K562 (cell line): ENCODE results near the gene SPI1. TPM values are rescaled to one million over a fixed set of nuclear protein-coding genes. Genes with fewer than 3 reads are reported as not detected.

Source experiments
- ARHGAP35 ChIP-seq: fragments of 450-650 bp; IDR thresholded peaks from 2 replicates; pipeline ENCODE4 v1.6.1; 2018; ENCODE audit not compliant: partially characterized antibody
- ASH1L ChIP-seq: fragments of 450-650 bp; IDR thresholded peaks from 2 replicates; pipeline ENCODE4 v1.6.1; 2018; ENCODE audit warnings: borderline replicate concordance, mild to moderate bottlenecking, low read depth; ENCODE audit not compliant: partially characterized antibody
- BMI1 ChIP-seq: fragments of 150-350 bp; IDR thresholded peaks from 2 replicates; pipeline ENCODE4 v1.6.1; 2014; ENCODE audit warnings: low read length
- KLF1 ChIP-seq: fragments of 450-650 bp; IDR thresholded peaks from 2 replicates; pipeline ENCODE4 v1.6.1; 2016; ENCODE audit warnings: missing genetic modification characterization, missing compliant biosample characterization
- MEF2A ChIP-seq: IDR thresholded peaks from 2 replicates; pipeline ENCODE4 v1.6.1; 2011; ENCODE audit warnings: low read depth, mild to moderate bottlenecking, low read length, moderate library complexity; ENCODE audit not compliant: control insufficient read depth
- SUPT5H ChIP-seq: fragments of 450-650 bp; IDR thresholded peaks from 2 replicates; pipeline ENCODE4 v1.6.1; 2016
- TSC22D4 ChIP-seq: fragments of 450-650 bp; IDR thresholded peaks from 2 replicates; pipeline ENCODE4 v1.6.1; 2016; ENCODE audit warnings: missing genetic modification characterization, missing biosample characterization, control low read depth
- ZNF140 ChIP-seq: fragments of 250-450 bp; sonication (Bioruptor Pico); IDR thresholded peaks from 2 replicates; pipeline ENCODE4 v1.8.0; 2021; ENCODE audit warnings: moderate library complexity, mild to moderate bottlenecking, inconsistent platforms
- ZNF197 ChIP-seq: fragments of 200-800 bp; sonication (Bioruptor generic); IDR thresholded peaks from 2 replicates; pipeline ENCODE4 v1.6.1; 2016; ENCODE audit warnings: low read depth, missing genetic modification characterization, missing compliant biosample characterization
- polyA plus RNA-seq, 8 experiments: library from polyadenylated mRNA; depleted of rRNA in 4 of 8; stranded (reverse) in 5 of 8; unstranded in 3 of 8; fragments of >200 nt; fragmentation: Nextera tagmentation in 2 of 8; fragmentation: Illumina TruSeq in 1 of 8; extraction: Ambion mirVana in 2 of 8; extraction: Trizol in 1 of 8; gene quantifications; 2 replicates each; pipeline versions ENCODE4 v1.2.1 to v1.2.3, GENCODE V29; 2011 to 2014; ENCODE audit warnings: inconsistent platforms in 1 of 8, missing spikeins in 1 of 8
- total RNA-seq, 7 experiments: library from RNA; depleted of rRNA in 6 of 7; stranded (reverse); fragments of >200 nt in 6 of 7; fragmentation: Illumina TruSeq in 2 of 7; extraction: Trizol in 2 of 7; gene quantifications; 2 replicates each; pipeline versions ENCODE4 v1.2.1 to v1.2.3, GENCODE V29; 2011 to 2021; ENCODE audit warnings: low replicate concordance in 1 of 7
- TF ChIP-seq, protein P1 (sequence below), 2 experiments: fragments of 450-650 bp; formaldehyde crosslinking in 1 of 2; IDR thresholded peaks; 2 replicates each; pipeline versions ENCODE4 v1.4.0 to v1.6.1; 2014 to 2020; ENCODE audit warnings: mild to moderate bottlenecking in 2 of 2, borderline replicate concordance in 1 of 2, low read depth in 1 of 2
- TF ChIP-seq, protein P2 (sequence below): sonication (generic); formaldehyde crosslinking; IDR thresholded peaks from 2 replicates; pipeline ENCODE4 v1.8.1; 2023; ENCODE audit warnings: mild to moderate bottlenecking, missing genetic modification reagents
- TF ChIP-seq, protein P3 (sequence below): sonication (generic); formaldehyde crosslinking; IDR thresholded peaks from 2 replicates; pipeline ENCODE4 v1.8.0; 2023; ENCODE audit warnings: mild to moderate bottlenecking, missing genetic modification reagents

The SPI1 gene
- total and polyA plus RNA-seq, 9 of the 15 experiments (the other 6 are each of a cell fraction or from before 2014, with no cell fraction given) = 0.10 to 33.7 (median 10.3) TPM

DNA sequence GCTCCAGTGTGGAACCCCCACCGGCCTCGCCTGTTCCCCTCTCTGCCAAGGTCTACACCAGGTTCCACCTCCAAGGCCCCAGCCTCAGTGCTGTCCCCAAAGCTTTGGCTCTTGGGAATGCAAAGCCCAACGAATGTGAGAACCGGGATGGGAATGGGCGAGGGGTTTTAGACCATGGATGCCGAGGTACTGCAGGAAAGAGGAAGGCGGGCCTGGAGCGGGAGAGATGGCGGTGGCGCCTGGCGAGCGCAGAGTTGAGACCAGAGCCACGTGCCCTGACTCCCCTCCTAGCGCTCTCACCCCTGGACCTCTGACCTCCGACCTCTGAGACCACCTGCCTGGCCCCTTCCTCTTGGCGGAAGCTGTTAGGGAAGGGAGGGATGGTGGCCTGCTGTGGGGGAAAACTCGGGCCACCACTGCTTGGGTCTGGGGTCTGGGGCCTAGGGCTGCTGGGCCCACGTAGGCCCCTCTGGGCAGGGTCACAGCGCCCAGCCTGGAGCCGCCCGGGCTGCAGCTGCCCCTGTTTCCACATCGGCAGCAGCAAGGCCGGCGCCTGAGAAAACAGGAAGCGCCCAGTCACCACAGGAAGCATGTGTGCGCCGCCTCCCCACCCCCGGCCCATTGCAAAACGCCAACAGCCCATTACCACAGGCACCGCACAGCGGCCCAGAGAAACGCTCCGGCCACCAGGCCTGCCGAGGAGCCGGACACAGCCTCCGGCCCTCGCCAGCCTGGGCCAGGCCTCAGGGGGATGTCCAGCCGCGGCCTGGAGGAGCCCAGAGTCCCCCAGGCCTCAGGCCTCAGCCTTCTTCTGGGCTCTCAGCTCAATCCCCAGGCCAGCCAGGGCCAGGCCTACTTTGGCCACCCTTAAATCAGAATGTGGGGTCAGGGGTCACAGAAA lies 16.2 kb upstream of the SPI1 start (continued):
- TF ChIP-seq TSC22D4 = no peak
- peak; percentile 69; the same call in 1 of the 2 replicates for TF ChIP-seq ZNF197
- TF ChIP-seq, protein P1, sequence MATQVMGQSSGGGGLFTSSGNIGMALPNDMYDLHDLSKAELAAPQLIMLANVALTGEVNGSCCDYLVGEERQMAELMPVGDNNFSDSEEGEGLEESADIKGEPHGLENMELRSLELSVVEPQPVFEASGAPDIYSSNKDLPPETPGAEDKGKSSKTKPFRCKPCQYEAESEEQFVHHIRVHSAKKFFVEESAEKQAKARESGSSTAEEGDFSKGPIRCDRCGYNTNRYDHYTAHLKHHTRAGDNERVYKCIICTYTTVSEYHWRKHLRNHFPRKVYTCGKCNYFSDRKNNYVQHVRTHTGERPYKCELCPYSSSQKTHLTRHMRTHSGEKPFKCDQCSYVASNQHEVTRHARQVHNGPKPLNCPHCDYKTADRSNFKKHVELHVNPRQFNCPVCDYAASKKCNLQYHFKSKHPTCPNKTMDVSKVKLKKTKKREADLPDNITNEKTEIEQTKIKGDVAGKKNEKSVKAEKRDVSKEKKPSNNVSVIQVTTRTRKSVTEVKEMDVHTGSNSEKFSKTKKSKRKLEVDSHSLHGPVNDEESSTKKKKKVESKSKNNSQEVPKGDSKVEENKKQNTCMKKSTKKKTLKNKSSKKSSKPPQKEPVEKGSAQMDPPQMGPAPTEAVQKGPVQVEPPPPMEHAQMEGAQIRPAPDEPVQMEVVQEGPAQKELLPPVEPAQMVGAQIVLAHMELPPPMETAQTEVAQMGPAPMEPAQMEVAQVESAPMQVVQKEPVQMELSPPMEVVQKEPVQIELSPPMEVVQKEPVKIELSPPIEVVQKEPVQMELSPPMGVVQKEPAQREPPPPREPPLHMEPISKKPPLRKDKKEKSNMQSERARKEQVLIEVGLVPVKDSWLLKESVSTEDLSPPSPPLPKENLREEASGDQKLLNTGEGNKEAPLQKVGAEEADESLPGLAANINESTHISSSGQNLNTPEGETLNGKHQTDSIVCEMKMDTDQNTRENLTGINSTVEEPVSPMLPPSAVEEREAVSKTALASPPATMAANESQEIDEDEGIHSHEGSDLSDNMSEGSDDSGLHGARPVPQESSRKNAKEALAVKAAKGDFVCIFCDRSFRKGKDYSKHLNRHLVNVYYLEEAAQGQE (IDR thresholded peaks at IDR 0.05; ENCODE audit: borderline replicate concordance) = no peak; the same call in 1 of the 2 replicates
- TF ChIP-seq, protein P1 (CRISPR knock-in tag; IDR thresholded peaks at IDR 0.05; ENCODE audit: low read depth) = 0 out of 2 replicates have a peak, but pooled peaks have one; percentile 6
- TF ChIP-seq MEF2A = no peak
- TF ChIP-seq BMI1 = no peak
- TF ChIP-seq KLF1 (tag) = 0 out of 2 replicates have a peak, but pooled peaks have one; percentile 21
- TF ChIP-seq, protein P2, sequence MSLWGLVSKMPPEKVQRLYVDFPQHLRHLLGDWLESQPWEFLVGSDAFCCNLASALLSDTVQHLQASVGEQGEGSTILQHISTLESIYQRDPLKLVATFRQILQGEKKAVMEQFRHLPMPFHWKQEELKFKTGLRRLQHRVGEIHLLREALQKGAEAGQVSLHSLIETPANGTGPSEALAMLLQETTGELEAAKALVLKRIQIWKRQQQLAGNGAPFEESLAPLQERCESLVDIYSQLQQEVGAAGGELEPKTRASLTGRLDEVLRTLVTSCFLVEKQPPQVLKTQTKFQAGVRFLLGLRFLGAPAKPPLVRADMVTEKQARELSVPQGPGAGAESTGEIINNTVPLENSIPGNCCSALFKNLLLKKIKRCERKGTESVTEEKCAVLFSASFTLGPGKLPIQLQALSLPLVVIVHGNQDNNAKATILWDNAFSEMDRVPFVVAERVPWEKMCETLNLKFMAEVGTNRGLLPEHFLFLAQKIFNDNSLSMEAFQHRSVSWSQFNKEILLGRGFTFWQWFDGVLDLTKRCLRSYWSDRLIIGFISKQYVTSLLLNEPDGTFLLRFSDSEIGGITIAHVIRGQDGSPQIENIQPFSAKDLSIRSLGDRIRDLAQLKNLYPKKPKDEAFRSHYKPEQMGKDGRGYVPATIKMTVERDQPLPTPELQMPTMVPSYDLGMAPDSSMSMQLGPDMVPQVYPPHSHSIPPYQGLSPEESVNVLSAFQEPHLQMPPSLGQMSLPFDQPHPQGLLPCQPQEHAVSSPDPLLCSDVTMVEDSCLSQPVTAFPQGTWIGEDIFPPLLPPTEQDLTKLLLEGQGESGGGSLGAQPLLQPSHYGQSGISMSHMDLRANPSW (CRISPR knock-in tag) = no peak
- TF ChIP-seq, protein P3, sequence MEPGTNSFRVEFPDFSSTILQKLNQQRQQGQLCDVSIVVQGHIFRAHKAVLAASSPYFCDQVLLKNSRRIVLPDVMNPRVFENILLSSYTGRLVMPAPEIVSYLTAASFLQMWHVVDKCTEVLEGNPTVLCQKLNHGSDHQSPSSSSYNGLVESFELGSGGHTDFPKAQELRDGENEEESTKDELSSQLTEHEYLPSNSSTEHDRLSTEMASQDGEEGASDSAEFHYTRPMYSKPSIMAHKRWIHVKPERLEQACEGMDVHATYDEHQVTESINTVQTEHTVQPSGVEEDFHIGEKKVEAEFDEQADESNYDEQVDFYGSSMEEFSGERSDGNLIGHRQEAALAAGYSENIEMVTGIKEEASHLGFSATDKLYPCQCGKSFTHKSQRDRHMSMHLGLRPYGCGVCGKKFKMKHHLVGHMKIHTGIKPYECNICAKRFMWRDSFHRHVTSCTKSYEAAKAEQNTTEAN (CRISPR knock-in tag) = no peak
- TF ChIP-seq ZNF140 (CRISPR knock-in tag) = no peak
- TF ChIP-seq ASH1L = no peak
- TF ChIP-seq ARHGAP35 = no peak
- 0 out of 2 replicates have a peak, but pooled peaks have one; percentile 40 for TF ChIP-seq SUPT5H
